ENCODE measurements around the gene ZNF615. TPM values are rescaled to one million over a fixed set of nuclear protein-coding genes. Genes with fewer than 3 reads are reported as not detected.
A peak's percentile ranks its signal among the peaks of the same experiment; 100 is the strongest.

The ZNF615 gene
- total and polyA plus RNA-seq, 11 donors = 3.9 to 14.8 (median 10.0) TPM

DNA sequence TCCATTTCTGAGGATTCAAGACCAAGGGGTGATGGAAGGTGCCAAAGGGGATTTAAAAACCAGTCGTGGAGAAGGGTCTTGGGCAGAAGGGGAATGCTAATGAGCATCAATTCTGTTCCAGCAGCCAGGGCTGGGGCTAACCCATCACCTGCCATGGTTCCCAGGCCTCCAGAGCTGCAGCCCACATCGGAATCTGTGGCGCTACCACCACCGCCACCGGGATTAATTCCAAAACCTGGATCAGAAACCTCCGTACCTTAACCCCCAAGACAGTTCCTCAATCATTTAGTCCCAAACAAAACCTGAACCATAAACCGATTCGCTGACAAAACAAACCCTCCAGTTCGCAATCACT lies 583 bp downstream of the ZNF615 start:
- intact Hi-C loops (cut with DNase I) = loop anchor here in 2 of 10 donors (2.0 to 5.0 kb wide), 2 partner anchors 21 to 80 kb away; partner anchors contain the start of genes ZNF350 (in 1 of the 2) and ZNF613 (in 1 of the 2)
- no peak for TF ChIP-seq POLR2A (IDR thresholded peaks at IDR 0.05)
- TF ChIP-seq, protein P1, sequence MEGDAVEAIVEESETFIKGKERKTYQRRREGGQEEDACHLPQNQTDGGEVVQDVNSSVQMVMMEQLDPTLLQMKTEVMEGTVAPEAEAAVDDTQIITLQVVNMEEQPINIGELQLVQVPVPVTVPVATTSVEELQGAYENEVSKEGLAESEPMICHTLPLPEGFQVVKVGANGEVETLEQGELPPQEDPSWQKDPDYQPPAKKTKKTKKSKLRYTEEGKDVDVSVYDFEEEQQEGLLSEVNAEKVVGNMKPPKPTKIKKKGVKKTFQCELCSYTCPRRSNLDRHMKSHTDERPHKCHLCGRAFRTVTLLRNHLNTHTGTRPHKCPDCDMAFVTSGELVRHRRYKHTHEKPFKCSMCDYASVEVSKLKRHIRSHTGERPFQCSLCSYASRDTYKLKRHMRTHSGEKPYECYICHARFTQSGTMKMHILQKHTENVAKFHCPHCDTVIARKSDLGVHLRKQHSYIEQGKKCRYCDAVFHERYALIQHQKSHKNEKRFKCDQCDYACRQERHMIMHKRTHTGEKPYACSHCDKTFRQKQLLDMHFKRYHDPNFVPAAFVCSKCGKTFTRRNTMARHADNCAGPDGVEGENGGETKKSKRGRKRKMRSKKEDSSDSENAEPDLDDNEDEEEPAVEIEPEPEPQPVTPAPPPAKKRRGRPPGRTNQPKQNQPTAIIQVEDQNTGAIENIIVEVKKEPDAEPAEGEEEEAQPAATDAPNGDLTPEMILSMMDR (IDR thresholded peaks at IDR 0.05) = no peak
- 2 to 7% (median 4%) methylated on average over 9 of the region's 9 CpGs for WGBS, 4 donors
- Histone ChIP-seq H3K27me3 (no peaks in the 10 kb centered on the region), H3K4me1 (peaks cover 0 to 16% (median 9%) of the 10 kb centered on the region in 12 donors), H3K4me3 (peak overlapping the region; percentile 47 to 92 (median 80)), H3K9me3 (peaks cover 0 to 52% (median 0%) of the 10 kb centered on the region in 12 donors), H3K27ac (peak overlapping the region in 11 of 12 donors; percentile 81 to 94 (median 88)), H3K36me3 (peaks cover 0 to 27% (median 14%) of the 10 kb centered on the region in 9 donors)
- no peak for DNase-seq
- peak in 3 of 4 donors; percentile 30 to 54 (median 46) for ATAC-seq

DNA sequence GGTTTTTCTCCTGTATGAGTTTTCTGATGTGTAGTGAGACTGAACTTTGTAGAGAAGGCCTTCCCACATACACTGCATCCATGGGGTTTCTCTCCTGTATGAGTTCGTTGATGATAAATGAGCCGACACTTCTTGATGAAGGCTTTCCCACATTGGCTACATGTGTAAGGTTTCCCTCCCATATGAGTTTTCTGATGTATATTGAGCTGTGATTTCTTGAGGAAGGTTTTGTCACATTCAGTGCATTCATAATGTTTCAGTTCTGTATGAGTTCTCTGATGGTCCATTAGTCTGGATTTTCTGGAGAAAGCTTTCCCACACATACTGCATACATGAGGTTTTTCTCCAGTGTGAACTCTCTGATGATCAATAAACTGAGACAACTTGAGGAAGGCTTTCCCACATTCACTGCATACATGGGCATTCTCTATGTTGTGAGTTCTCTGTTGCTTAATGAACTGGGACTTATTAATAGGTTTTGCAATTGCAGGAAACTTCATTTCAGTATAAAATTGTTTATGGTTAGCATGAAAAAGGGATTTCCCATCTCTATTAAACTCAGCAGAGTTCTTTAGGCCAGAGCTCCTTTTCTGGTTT lies 13.9 kb downstream of the ZNF615 start:
- Histone ChIP-seq H3K4me1 (no peaks in the 10 kb centered on the region), H3K27me3 (no peaks in the 10 kb centered on the region), H3K9me3 (peaks cover 7 to 100% (median 86%) of the 10 kb centered on the region in 12 donors), H3K4me3 (no peak overlapping the region), H3K36me3 (peaks cover 15 to 77% (median 58%) of the 10 kb centered on the region in 9 donors), H3K27ac (no peak overlapping the region)
- TF ChIP-seq, protein P1 (IDR thresholded peaks at IDR 0.05) = no peak
- no peak for TF ChIP-seq POLR2A (IDR thresholded peaks at IDR 0.05)
- 97 to 100% (median 99%) methylated on average over 2 of the region's 2 CpGs for WGBS, 4 donors
- intact Hi-C loops (cut with DNase I) = no loop called here
- no peak for ATAC-seq
- DNase-seq = no peak

DNA sequence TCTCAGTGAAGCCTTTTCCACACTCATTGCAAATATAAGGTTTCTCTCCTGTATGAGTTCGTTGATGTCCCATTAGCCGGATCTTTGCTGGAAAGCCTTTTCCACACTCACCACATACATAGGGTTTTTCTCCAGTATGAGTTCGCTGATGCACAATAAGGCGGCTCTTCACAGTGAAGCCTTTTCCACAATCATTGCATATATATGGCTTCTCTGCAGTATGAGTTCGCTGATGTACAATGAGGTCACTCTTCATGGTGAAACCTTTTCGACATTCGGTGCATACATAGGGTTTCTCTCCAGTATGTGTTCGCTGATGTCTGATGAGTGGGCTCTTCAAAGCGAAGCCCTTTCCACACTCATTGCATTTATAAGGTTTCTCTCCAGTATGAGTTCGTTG lies 14.6 kb downstream of the ZNF615 start:
- ATAC-seq = no peak
- TF ChIP-seq, protein P1 (IDR thresholded peaks at IDR 0.05) = no peak
- no peak for TF ChIP-seq POLR2A (IDR thresholded peaks at IDR 0.05)
- Histone ChIP-seq H3K27me3 (no peaks in the 10 kb centered on the region), H3K9me3 (peaks cover 7 to 100% (median 85%) of the 10 kb centered on the region in 12 donors), H3K36me3 (peaks cover 15 to 70% (median 51%) of the 10 kb centered on the region in 9 donors), H3K4me3 (no peak overlapping the region), H3K4me1 (no peaks in the 10 kb centered on the region), H3K27ac (no peak overlapping the region)
- WGBS, 4 donors = 97 to 99% (median 98%) methylated on average over 10 of the region's 10 CpGs
- no peak for DNase-seq
- intact Hi-C loops (cut with DNase I) = no loop called here

Data from heart left ventricle (tissue), 16 donors.